Adrenal gland (tissue), 12 donors: ENCODE data around the gene STYXL2. TPM values are rescaled to one million over a fixed set of nuclear protein-coding genes. Genes with fewer than 3 reads are reported as not detected.

Experiments used
- DNase-seq, 7 donors: peaks; one replicate each; pipeline ENCODE4 v3.0.0-alpha.2; 2019 to 2020
- H3K27ac ChIP-seq, 5 donors: fragments of 200-600 bp; sonication (generic) in 4 of 5; 1 replicate in 3 of 5; 2 replicates in 2 of 5; pipeline versions ENCODE4 v1.5.1 to v1.8.0; 2016 to 2020; ENCODE audit warnings: mild to moderate bottlenecking in 1 of 5
- H3K27me3 ChIP-seq: fragments of 200-600 bp; 2 replicates; pipeline ENCODE4 v1.8.0; 2021
- H3K36me3 ChIP-seq, 2 donors: fragments of 200-600 bp; replicated peaks in 1 of 2; 1 replicate in 1 of 2; 2 replicates in 1 of 2; pipeline versions ENCODE4 v1.5.1 to v1.8.0; 2018 to 2022
- H3K4me1 ChIP-seq, 2 donors: fragments of 200-600 bp; replicated peaks in 1 of 2; 1 replicate in 1 of 2; 2 replicates in 1 of 2; pipeline versions ENCODE4 v1.5.1 to v1.8.0; 2018 to 2021
- H3K4me3 ChIP-seq, 4 donors: fragments of 200-600 bp; sonication (generic) in 3 of 4; one replicate each; pipeline ENCODE4 v1.5.1; 2016 to 2018
- H3K9me3 ChIP-seq, 3 donors: fragments of 200-600 bp; sonication (generic) in 1 of 3; replicated peaks in 1 of 3; 1 replicate in 2 of 3; 2 replicates in 1 of 3; pipeline versions ENCODE4 v1.5.1 to v1.8.0; 2016 to 2021
- CTCF ChIP-seq, 6 experiments: fragments of 450-650 bp in 4 of 6; fragments of 200-600 bp in 2 of 6; sonication (generic) in 1 of 6; IDR thresholded peaks; 1 replicate in 5 of 6; 2 replicates in 1 of 6; pipeline versions ENCODE4 v1.5.1 to v1.8.0; 2016 to 2021; ENCODE audit warnings: antibody characterized with exemption in 6 of 6, mild to moderate bottlenecking in 2 of 6, moderate library complexity in 1 of 6
- POLR2A ChIP-seq, 2 donors: fragments of 450-650 bp; IDR thresholded peaks; one replicate each; pipeline ENCODE4 v1.6.1; 2017; ENCODE audit warnings: antibody characterized with exemption in 2 of 2, mild to moderate bottlenecking in 2 of 2, moderate library complexity in 1 of 2
- WGBS, 4 donors: extraction: QIAGEN DNeasy Blood & Tissue Kit in 2 of 4; methylation state at CpG; one replicate each; pipeline versions ENCODE4 v1.1.5 to v1.1.7; 2013 to 2017; 5-methylcytosine and 5-hydroxymethylcytosine counted together
- intact Hi-C, 2 donors: fragments of 100-400 bp; cut with DNase I; formaldehyde crosslinking; loops; one replicate each; pipeline versions ENCODE4 v1.14.1 to v1.15.0; 2022 to 2023
- polyA plus RNA-seq, 3 donors: library from polyadenylated mRNA; stranded (reverse); fragments of 200-250 nt in 2 of 3; fragments of 350-450 nt in 1 of 3; fragmentation: Illumina TruSeq in 1 of 3; extraction: RNeasy Lipid Tissue Mini Kit (QIAGEN cat#74804) in 1 of 3; gene quantifications; one replicate each; pipeline ENCODE4 v1.2.3, GENCODE V29; 2013 to 2014
- total RNA-seq, 9 donors: library from RNA; depleted of rRNA in 4 of 9; stranded (reverse); fragments of >200 nt in 4 of 9; fragments of 120-200 nt in 1 of 9; fragmentation: NEBNext Ultra II Directional in 1 of 9; extraction: Animal tissue kit (Norgen Biotek cat#: 25700) in 1 of 9; gene quantifications; one replicate each; pipeline versions ENCODE4 v1.1.0 to v1.2.4, GENCODE V29; 2013 to 2023
- donor health status: healthy with polysubstance abuse.
- donor health status: Bipolar disorder and iron deficiency.
- donor health status: DM: yes; HTN: yes; CAD: no.
- donor health status: DM: no; HTN: no; CAD: no.
- donor health status: DM: no; HTN: no; CAD: no.
- donor health status: DM: yes; HTN: yes; CAD: no.

The STYXL2 gene
- total and polyA plus RNA-seq, 12 donors = 0.08 to 1.3 (median 0.55) TPM; not detected in 1

- Histone ChIP-seq H3K36me3 (no peaks in the 10 kb centered on the region), H3K27me3 (peaks cover 3% of the 10 kb centered on the region), H3K4me3 (no peak overlapping the region), H3K27ac (no peak overlapping the region), H3K9me3 (no peaks in the 10 kb centered on the region), H3K4me1 (peaks cover 3 to 7% of the 10 kb centered on the region in 2 donors)
- no peak for TF ChIP-seq POLR2A (IDR thresholded peaks at IDR 0.05)
- no peak for TF ChIP-seq CTCF (IDR thresholded peaks at IDR 0.05)
- no peak for DNase-seq
- intact Hi-C loops = loop anchor here (5.0 to 10.0 kb wide), 2 partner anchors 146 to 464 kb away; no protein-coding TSS in a partner anchor
- WGBS, 4 donors = 78 to 85% (median 83%) methylated on average over 12 to 13 of the region's 13 CpGs
These were observed 25.1 kb upstream of the STYXL2 start for GRCh38 chr1:167068761-167069160.

- WGBS, 4 donors = 86 to 96% (median 91%) methylated on average over 8 of the region's 8 CpGs
- Histone ChIP-seq H3K4me3 (no peak overlapping the region), H3K36me3 (no peaks in the 10 kb centered on the region), H3K27me3 (peaks cover 3% of the 10 kb centered on the region), H3K4me1 (peaks cover 3 to 7% of the 10 kb centered on the region in 2 donors), H3K9me3 (no peaks in the 10 kb centered on the region), H3K27ac (no peak overlapping the region)
- intact Hi-C loops = loop anchor here in 1 of 2 donors (10.0 kb wide), 1 partner anchor 144 kb away; no protein-coding TSS in a partner anchor
- DNase-seq = peak in 1 of 7 donors; percentile 20
- no peak for TF ChIP-seq CTCF (IDR thresholded peaks at IDR 0.05)
These were observed 22.6 kb upstream of the STYXL2 start for GRCh38 chr1:167071286-167071685.

GRCh38 chr1:167076136-167076710, 17.7 kb upstream of the STYXL2 start:
- Histone ChIP-seq H3K36me3 (no peaks in the 10 kb centered on the region), H3K27me3 (peaks cover 3% of the 10 kb centered on the region), H3K4me1 (no peaks in the 10 kb centered on the region), H3K9me3 (no peaks in the 10 kb centered on the region), H3K27ac (no peak overlapping the region), H3K4me3 (no peak overlapping the region)
- peak in 1 of 7 donors; percentile 25 for DNase-seq
- 80 to 89% (median 82%) methylated on average over 8 of the region's 8 CpGs for WGBS, 4 donors
- no peak for TF ChIP-seq POLR2A (IDR thresholded peaks at IDR 0.05)
- TF ChIP-seq CTCF (IDR thresholded peaks at IDR 0.05) = no peak
- intact Hi-C loops = loop anchor here in 1 of 2 donors (10.0 kb wide), 1 partner anchor 139 kb away; no protein-coding TSS in a partner anchor

GRCh38 chr1:167077128-167077867, 16.6 kb upstream of the STYXL2 start:
- intact Hi-C loops = loop anchor here in 1 of 2 donors (10.0 kb wide), 1 partner anchor 138 kb away; no protein-coding TSS in a partner anchor
- peak in 1 of 7 donors; percentile 13 for DNase-seq
- Histone ChIP-seq H3K27ac (no peak overlapping the region), H3K4me1 (no peaks in the 10 kb centered on the region), H3K4me3 (no peak overlapping the region), H3K27me3 (peaks cover 5% of the 10 kb centered on the region), H3K9me3 (no peaks in the 10 kb centered on the region), H3K36me3 (no peaks in the 10 kb centered on the region)
- WGBS, 4 donors = 53 to 80% (median 73%) methylated on average over 3 of the region's 3 CpGs
- TF ChIP-seq CTCF (IDR thresholded peaks at IDR 0.05) (no peak), POLR2A (IDR thresholded peaks at IDR 0.05) (no peak)
